ENCODE measurements around the gene GALR1. TPM values are rescaled to one million over a fixed set of nuclear protein-coding genes. Genes with fewer than 3 reads are reported as not detected.
"Not testable (repeated sequence)": the region's sequence is repeated elsewhere in the genome, so short reads cannot be mapped to it uniquely, and the experiment has no call there.

GALR1 gene
- total RNA-seq, 1 donor from 2014 or later = not detected

DNA sequence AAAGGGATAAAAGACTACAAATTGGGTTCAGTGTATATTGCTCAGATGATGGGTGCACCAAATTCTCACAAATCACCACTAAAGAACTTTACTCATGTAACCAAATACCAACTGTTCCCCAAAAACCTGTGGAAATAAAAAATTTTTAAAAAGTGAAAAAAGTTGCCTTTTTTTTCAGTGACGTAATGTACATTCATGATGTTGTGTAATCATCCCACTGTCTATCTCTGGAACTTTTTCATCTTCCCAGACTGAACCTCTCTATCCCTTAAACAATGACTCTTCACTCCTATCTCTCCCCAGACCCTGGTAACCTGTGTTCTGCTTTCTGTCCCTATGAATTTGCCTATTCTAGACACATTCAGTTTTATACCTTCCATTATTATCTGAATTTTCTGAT lies 19.0 kb upstream of the GALR1 start:
- no peak for DNase-seq (ENCODE audit: low read depth)
- no peak for TF ChIP-seq CTCF (IDR thresholded peaks at IDR 0.05; ENCODE audit: insufficient read depth, low read length, poor library complexity, severe bottlenecking)
- Histone ChIP-seq H3K27me3 (ENCODE audit: control insufficient read depth, insufficient read depth, low read length) (no peaks in the 10 kb centered on the region), H3K4me3 (ENCODE audit: low read depth, low read length) (no peak overlapping the region), H3K36me3 (ENCODE audit: control insufficient read depth, insufficient read depth, low read length) (no peaks in the 10 kb centered on the region)

DNA sequence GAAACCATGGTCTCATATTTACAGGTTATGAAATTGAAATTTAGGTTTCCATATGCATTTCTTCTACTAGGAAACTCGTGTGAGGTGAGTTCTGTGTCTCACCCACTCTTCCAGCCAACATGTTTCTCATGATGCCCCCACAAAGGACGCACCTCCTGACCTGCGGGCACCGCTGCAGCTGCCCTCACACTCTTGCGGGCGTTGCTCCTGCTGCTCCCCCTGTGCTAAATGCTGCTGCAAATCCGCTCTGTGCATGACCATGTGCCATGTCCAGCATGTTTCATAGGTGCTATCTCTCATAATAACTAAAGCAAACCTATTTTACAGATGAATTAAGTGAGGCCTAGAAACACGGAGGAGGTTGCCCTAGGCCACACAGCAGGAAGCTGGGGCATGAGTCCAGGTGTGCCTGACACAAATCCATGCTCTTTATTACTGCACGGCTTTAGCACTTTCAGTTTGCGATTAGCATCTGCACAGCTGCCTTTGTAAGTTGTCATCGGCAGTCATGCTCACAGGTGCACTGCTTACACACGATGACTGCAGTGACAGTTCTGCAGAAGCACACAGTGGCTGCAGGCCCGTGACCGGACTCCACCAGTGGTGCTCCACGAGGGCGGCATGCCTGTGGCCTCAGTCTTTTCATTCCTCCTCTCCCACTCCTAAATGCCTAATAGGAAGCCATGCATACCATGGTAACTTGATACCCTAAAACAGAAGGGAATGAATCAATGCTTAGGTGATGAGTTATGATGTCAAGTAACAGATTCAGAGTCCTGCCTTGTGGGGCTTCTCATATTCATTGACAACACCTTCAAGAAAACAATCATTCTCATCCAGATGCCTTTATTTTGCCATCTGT lies 14.9 kb upstream of the GALR1 start:
- TF ChIP-seq CTCF (IDR thresholded peaks at IDR 0.05; ENCODE audit: insufficient read depth, low read length, poor library complexity, severe bottlenecking) = no peak
- no peak overlapping the region for H3K4me3 ChIP-seq (ENCODE audit: low read depth, low read length)
- no peaks in the 10 kb centered on the region for H3K27me3 ChIP-seq (ENCODE audit: control insufficient read depth, insufficient read depth, low read length)
- H3K36me3 ChIP-seq (ENCODE audit: control insufficient read depth, insufficient read depth, low read length) = no peaks in the 10 kb centered on the region
- DNase-seq (ENCODE audit: low read depth) = peak; percentile 21

- not testable (repeated sequence) for H3K27me3 ChIP-seq (ENCODE audit: control insufficient read depth, insufficient read depth, low read length); H3K36me3 ChIP-seq (ENCODE audit: control insufficient read depth, insufficient read depth, low read length); H3K4me3 ChIP-seq (ENCODE audit: low read depth, low read length); DNase-seq (ENCODE audit: low read depth)
Measured at GRCh38 chr18:77239285-77239684, 10.4 kb upstream of the GALR1 start.

- DNase-seq (ENCODE audit: low read depth) = no peak
- peak overlapping the region; percentile 4 for H3K4me3 ChIP-seq (ENCODE audit: low read depth, low read length)
- peaks cover 41% of the 10 kb centered on the region for H3K27me3 ChIP-seq (ENCODE audit: control insufficient read depth, insufficient read depth, low read length)
- TF ChIP-seq CTCF (IDR thresholded peaks at IDR 0.05; ENCODE audit: insufficient read depth, low read length, poor library complexity, severe bottlenecking) = no peak
- H3K36me3 ChIP-seq (ENCODE audit: control insufficient read depth, insufficient read depth, low read length) = no peaks in the 10 kb centered on the region
Measured at GRCh38 chr18:77248873-77249568, 627 bp upstream of the GALR1 start.

GRCh38 chr18:77250501-77250925 lies 865 bp downstream of the GALR1 start:
- no peak for DNase-seq (ENCODE audit: low read depth)
- H3K4me3 ChIP-seq (ENCODE audit: low read depth, low read length) = no peak overlapping the region
- TF ChIP-seq CTCF (IDR thresholded peaks at IDR 0.05; ENCODE audit: insufficient read depth, low read length, poor library complexity, severe bottlenecking) = no peak
- H3K36me3 ChIP-seq (ENCODE audit: control insufficient read depth, insufficient read depth, low read length) = no peaks in the 10 kb centered on the region
- H3K27me3 ChIP-seq (ENCODE audit: control insufficient read depth, insufficient read depth, low read length) = peaks cover 42% of the 10 kb centered on the region

DNA sequence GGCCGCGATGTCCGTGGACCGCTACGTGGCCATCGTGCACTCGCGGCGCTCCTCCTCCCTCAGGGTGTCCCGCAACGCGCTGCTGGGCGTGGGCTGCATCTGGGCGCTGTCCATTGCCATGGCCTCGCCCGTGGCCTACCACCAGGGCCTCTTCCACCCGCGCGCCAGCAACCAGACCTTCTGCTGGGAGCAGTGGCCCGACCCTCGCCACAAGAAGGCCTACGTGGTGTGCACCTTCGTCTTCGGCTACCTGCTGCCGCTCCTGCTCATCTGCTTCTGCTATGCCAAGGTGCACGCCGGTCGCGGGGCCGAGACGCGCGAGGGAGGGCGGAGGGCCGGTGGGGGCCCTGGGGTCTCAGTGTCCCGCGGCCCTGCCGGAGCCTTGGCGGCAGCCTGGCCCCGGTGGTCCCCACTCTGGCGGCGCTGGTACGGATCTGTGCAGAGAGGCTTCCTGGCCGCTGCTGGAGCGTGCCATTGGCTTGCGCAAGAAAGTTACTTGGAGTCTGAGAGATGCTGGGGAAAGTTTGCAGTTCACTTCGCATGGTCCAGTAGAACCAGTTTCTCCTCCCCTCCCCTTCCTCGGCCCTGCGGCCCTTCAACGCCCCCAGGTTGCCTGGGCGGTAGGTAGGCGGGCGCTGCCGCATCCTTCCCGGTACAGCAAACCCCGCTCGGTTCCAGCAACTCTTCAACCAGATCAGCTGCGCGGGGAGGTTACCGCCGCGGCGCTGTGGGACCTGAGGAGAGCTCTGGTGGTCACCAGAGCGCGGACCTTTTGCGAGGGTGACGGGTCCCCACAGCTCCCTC lies 1.5 kb downstream of the GALR1 start:
- Histone ChIP-seq H3K36me3 (ENCODE audit: control insufficient read depth, insufficient read depth, low read length) (no peaks in the 10 kb centered on the region), H3K27me3 (ENCODE audit: control insufficient read depth, insufficient read depth, low read length) (peaks cover 42% of the 10 kb centered on the region), H3K4me3 (ENCODE audit: low read depth, low read length) (no peak overlapping the region)
- no peak for TF ChIP-seq CTCF (IDR thresholded peaks at IDR 0.05; ENCODE audit: insufficient read depth, low read length, poor library complexity, severe bottlenecking)
- DNase-seq (ENCODE audit: low read depth) = no peak

Measured in kidney epithelial cell (primary cell).